Measurements from ENCODE around the gene TRIP10.
"Not testable (repeated sequence)": the region's sequence is repeated elsewhere in the genome, so short reads cannot be mapped to it uniquely, and the experiment has no call there.

- TF ChIP-seq POLR2AphosphoS5 (IDR thresholded peaks at IDR 0.05; ENCODE audit: low read depth, low read length); POLR2A (IDR thresholded peaks at IDR 0.05; ENCODE audit: low read depth, low read length); TAF1 (IDR thresholded peaks at IDR 0.05; ENCODE audit: borderline replicate concordance, low read depth, low read length): not testable (repeated sequence)
These were observed 9.1 kb downstream of the TRIP10 start for GRCh38 chr19:6748543-6748942.
